OCI-LY3 (cell line): Measurements from ENCODE around the gene CRYL1.

Source experiments
- H2AFZ ChIP-seq: fragments of 200-600, 300-600 bp; shearing (Covaris generic); 2 replicates; pipeline ENCODE4 v1.6.0; 2014; ENCODE audit warnings: antibody characterized with exemption, low read depth, low read length
- H3K27ac ChIP-seq: fragments of 200-600, 300-600 bp; sonication (generic); 2 replicates; pipeline ENCODE4 v1.5.1; 2014; ENCODE audit warnings: mild to moderate bottlenecking, low read length, moderate library complexity, mixed read lengths
- H3K27me3 ChIP-seq: fragments of 200-600, 300-600 bp; sonication (generic); 2 replicates; pipeline ENCODE4 v1.6.1; 2014; ENCODE audit warnings: low read depth, low read length, mixed read lengths
- H3K36me3 ChIP-seq: fragments of 200-600, 300-600 bp; sonication (generic); replicated peaks from 2 replicates; pipeline ENCODE3; 2014; ENCODE audit warnings: low read depth, low read length, mixed read lengths
- H3K4me1 ChIP-seq: fragments of 300-600, 200-600 bp; sonication (generic); 2 replicates; pipeline ENCODE4 v1.6.1; 2014; ENCODE audit warnings: low read length, mixed read lengths
- H3K4me2 ChIP-seq: fragments of 200-600, 300-600 bp; sonication (generic); 2 replicates; pipeline ENCODE4 v1.6.1; 2014; ENCODE audit warnings: low read length, mixed read lengths
- H3K4me3 ChIP-seq: fragments of 300-600, 200-600 bp; sonication (generic); 2 replicates; pipeline ENCODE4 v1.5.1; 2014; ENCODE audit warnings: antibody characterized with exemption, mild to moderate bottlenecking, low read length, moderate library complexity
- H3K79me2 ChIP-seq: fragments of 300-600, 200-600 bp; shearing (Covaris generic); 2 replicates; pipeline ENCODE4 v1.6.1; 2014; ENCODE audit warnings: mild to moderate bottlenecking, low read length, mixed read lengths
- H3K9ac ChIP-seq: fragments of 300-600, 200-600 bp; shearing (Covaris generic); 2 replicates; pipeline ENCODE4 v1.6.0; 2014; ENCODE audit warnings: mild to moderate bottlenecking, low read length, moderate library complexity
- H3K9me3 ChIP-seq: fragments of 200-600, 300-600 bp; shearing (Covaris generic); 2 replicates; pipeline ENCODE4 v1.6.1; 2014; ENCODE audit warnings: low read length, mixed read lengths; ENCODE audit not compliant: insufficient read depth
- H4K20me1 ChIP-seq: fragments of 200-600, 300-600 bp; sonication (generic); 2 replicates; pipeline ENCODE4 v1.6.1; 2016; ENCODE audit warnings: low read length, mixed read lengths; ENCODE audit not compliant: insufficient read depth
- EZH2phosphoT487 ChIP-seq: fragments of 200-600 bp; shearing (Covaris generic); IDR thresholded peaks from 2 replicates; pipeline ENCODE4 v1.6.1; 2018; ENCODE audit warnings: antibody characterized with exemption, mixed run types, low read depth
- TF ChIP-seq, protein P1 (sequence below): fragments of 200-600, 300-600 bp; sonication (generic); IDR thresholded peaks from 2 replicates; pipeline ENCODE4 v1.5.1; 2014; ENCODE audit warnings: antibody characterized with exemption, low read length, low read depth

The CRYL1 gene

DNA sequence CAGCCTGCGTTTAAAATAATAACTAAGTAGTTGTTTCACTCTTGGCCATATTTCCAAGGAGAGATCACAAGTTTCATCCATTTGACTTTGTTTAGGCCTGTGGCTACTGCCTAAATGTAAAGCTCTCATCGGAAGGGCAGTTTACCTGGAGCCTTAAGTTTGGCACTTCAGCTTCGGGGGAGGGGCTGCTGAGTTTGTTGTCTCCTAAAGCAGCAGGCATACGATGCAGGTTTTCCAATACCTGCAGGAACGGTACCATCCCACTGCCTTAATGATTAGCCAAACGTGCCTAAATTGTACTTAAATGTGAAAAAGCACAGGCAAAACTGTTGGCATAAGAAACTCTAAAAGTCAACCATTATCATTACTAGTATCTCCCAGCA, 63.1 kb downstream of the CRYL1 start:
- no peaks in the 10 kb centered on the region for H3K9me3 ChIP-seq
- no peaks in the 10 kb centered on the region for H3K36me3 ChIP-seq
- no peaks in the 10 kb centered on the region for H3K27me3 ChIP-seq
- no peaks in the 10 kb centered on the region for H3K4me1 ChIP-seq
- H3K79me2 ChIP-seq: no peaks in the 10 kb centered on the region
- H2AFZ ChIP-seq: no peak overlapping the region; the same call in 1 of the 2 replicates
- TF ChIP-seq, protein P1, sequence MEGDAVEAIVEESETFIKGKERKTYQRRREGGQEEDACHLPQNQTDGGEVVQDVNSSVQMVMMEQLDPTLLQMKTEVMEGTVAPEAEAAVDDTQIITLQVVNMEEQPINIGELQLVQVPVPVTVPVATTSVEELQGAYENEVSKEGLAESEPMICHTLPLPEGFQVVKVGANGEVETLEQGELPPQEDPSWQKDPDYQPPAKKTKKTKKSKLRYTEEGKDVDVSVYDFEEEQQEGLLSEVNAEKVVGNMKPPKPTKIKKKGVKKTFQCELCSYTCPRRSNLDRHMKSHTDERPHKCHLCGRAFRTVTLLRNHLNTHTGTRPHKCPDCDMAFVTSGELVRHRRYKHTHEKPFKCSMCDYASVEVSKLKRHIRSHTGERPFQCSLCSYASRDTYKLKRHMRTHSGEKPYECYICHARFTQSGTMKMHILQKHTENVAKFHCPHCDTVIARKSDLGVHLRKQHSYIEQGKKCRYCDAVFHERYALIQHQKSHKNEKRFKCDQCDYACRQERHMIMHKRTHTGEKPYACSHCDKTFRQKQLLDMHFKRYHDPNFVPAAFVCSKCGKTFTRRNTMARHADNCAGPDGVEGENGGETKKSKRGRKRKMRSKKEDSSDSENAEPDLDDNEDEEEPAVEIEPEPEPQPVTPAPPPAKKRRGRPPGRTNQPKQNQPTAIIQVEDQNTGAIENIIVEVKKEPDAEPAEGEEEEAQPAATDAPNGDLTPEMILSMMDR: no peak
- TF ChIP-seq EZH2phosphoT487: no peak
- no peaks in the 10 kb centered on the region for H4K20me1 ChIP-seq
- H3K9ac ChIP-seq: no peak overlapping the region
- H3K27ac ChIP-seq: no peak overlapping the region
- no peak overlapping the region for H3K4me3 ChIP-seq
- H3K4me2 ChIP-seq: no peak overlapping the region

DNA sequence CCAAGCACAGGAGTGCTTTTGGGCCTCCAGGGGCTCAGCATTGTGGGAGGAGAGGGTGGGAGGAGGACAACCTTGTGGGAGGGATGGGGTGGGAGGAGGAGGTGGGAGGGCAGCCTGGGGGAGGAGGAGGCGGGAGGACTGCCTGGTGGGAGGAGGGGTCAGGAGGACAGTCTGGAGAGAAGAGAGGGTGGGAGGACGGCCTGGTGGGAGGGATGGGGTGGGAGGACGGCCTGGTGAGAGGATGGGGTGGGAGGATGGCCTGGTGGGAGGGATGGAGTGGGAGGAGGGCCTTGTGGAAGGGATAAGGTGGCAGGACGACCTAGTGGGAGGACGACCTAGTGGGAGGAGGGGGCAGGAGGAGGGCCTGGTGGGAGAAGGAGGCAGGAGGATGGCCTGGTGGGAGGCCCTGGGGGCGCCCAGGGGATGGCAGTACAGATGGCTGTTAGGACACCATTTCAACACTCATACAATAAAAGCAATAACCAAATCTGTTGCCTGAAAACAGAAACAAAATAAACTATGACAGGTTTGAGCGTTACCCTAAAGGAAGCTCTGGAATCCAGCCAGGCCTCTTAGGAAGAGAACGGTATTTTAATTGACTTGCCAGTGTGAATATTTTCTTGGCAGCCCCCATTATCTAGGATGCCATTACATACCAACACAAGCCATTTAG, 63.7 kb downstream of the CRYL1 start:
- Histone ChIP-seq H3K9ac (no peak overlapping the region), H3K36me3 (no peaks in the 10 kb centered on the region), H4K20me1 (no peaks in the 10 kb centered on the region), H3K27ac (no peak overlapping the region), H3K4me3 (no peak overlapping the region), H3K4me2 (no peak overlapping the region), H3K27me3 (no peaks in the 10 kb centered on the region), H2AFZ (no peak overlapping the region), H3K9me3 (no peaks in the 10 kb centered on the region), H3K79me2 (no peaks in the 10 kb centered on the region), H3K4me1 (no peaks in the 10 kb centered on the region)
- TF ChIP-seq, protein P1: no peak
- TF ChIP-seq EZH2phosphoT487: no peak

DNA sequence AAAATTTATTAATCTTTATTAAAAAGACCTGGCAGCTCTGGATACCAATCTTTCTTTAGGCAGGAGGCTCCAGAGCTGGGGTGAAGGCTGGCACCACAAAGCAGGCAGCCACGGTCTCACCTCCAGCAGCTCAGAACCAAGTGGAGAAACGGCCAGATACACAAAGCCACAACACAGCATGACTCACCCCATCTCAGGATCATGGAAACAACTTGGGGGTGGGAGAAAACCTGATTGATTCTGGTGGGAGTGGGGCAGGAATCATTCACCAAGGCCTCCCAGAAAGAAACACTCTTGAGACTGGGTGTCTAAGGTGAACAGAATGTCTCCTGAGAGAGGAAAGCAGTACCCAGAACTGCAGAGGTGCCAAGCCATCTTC, 64.2 kb downstream of the CRYL1 start:
- H3K79me2 ChIP-seq: no peaks in the 10 kb centered on the region
- no peak overlapping the region for H2AFZ ChIP-seq
- H3K9me3 ChIP-seq: no peaks in the 10 kb centered on the region
- no peaks in the 10 kb centered on the region for H3K36me3 ChIP-seq
- no peak overlapping the region for H3K4me3 ChIP-seq
- TF ChIP-seq EZH2phosphoT487: no peak
- TF ChIP-seq, protein P1: no peak
- H3K4me1 ChIP-seq: no peaks in the 10 kb centered on the region
- no peak overlapping the region for H3K27ac ChIP-seq
- no peak overlapping the region for H3K9ac ChIP-seq
- H3K4me2 ChIP-seq: no peak overlapping the region
- no peaks in the 10 kb centered on the region for H3K27me3 ChIP-seq
- H4K20me1 ChIP-seq: no peaks in the 10 kb centered on the region

DNA sequence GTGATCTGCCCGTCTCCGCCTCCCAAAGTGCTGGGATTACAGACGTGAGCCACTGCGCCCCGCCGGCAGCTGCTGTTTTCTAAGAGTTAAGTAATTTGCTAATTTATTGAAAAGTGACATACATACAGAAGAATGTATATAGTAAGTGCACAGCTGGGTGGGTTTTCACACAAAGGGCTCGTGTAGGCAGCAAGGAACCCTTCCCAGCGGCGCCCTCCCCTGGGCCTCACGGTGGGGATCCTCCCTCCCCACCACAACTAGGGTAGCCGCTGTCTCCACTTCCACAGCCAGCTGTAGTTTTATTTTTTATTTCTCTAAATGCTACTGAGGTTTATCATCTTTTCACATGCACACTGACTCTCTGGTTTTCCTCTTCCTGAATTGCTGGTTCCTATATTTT, 64.9 kb downstream of the CRYL1 start:
- Histone ChIP-seq H4K20me1 (no peaks in the 10 kb centered on the region), H3K4me3 (no peak overlapping the region), H3K4me1 (no peaks in the 10 kb centered on the region), H3K9me3 (no peaks in the 10 kb centered on the region), H3K4me2 (no peak overlapping the region), H3K27ac (no peak overlapping the region), H3K79me2 (no peaks in the 10 kb centered on the region), H2AFZ (no peak overlapping the region), H3K9ac (no peak overlapping the region), H3K36me3 (no peaks in the 10 kb centered on the region), H3K27me3 (no peaks in the 10 kb centered on the region)
- no peak for TF ChIP-seq EZH2phosphoT487
- TF ChIP-seq, protein P1: no peak
